SK-N-SH treated with all-trans-retinoic acid at 6 μM for 48 hours (cell line): ENCODE measurements around the gene CP.

ENCODE experiments used
- BACH2 ChIP-seq: fragments of 250-450 bp; sonication (Bioruptor Pico); IDR thresholded peaks from 2 replicates; pipeline ENCODE4 v1.9.0; 2021; ENCODE audit warnings: mild to moderate bottlenecking, borderline replicate concordance
- CSDC2 ChIP-seq: fragments of 250-450 bp; sonication (Bioruptor Pico); IDR thresholded peaks from 2 replicates; pipeline ENCODE4 v1.5.0; 2020; ENCODE audit warnings: mild to moderate bottlenecking, moderate library complexity
- TSHZ2 ChIP-seq: fragments of 250-450 bp; sonication (Bioruptor Pico); IDR thresholded peaks from 2 replicates; pipeline ENCODE4 v1.5.0; 2020; ENCODE audit warnings: mild to moderate bottlenecking, moderate library complexity
- ZFP3 ChIP-seq: fragments of 250-450 bp; sonication (Bioruptor Pico); IDR thresholded peaks from 2 replicates; pipeline ENCODE4 v1.5.0; 2020; ENCODE audit warnings: mild to moderate bottlenecking, moderate library complexity
- ZNF70 ChIP-seq: fragments of 450-650 bp; formaldehyde crosslinking; IDR thresholded peaks from 2 replicates; pipeline ENCODE4 v1.5.0; 2020; ENCODE audit warnings: mild to moderate bottlenecking, moderate library complexity
- TF ChIP-seq, protein P1 (sequence below): fragments of 250-450 bp; sonication (Bioruptor Pico); IDR thresholded peaks from 2 replicates; pipeline ENCODE4 v1.8.0; 2020; ENCODE audit warnings: mild to moderate bottlenecking, moderate library complexity, borderline replicate concordance
- TF ChIP-seq, protein P2 (sequence below): fragments of 250-450 bp; sonication (Bioruptor Pico); IDR thresholded peaks from 2 replicates; pipeline ENCODE4 v1.5.1; 2021; ENCODE audit warnings: mild to moderate bottlenecking, moderate library complexity

DNA sequence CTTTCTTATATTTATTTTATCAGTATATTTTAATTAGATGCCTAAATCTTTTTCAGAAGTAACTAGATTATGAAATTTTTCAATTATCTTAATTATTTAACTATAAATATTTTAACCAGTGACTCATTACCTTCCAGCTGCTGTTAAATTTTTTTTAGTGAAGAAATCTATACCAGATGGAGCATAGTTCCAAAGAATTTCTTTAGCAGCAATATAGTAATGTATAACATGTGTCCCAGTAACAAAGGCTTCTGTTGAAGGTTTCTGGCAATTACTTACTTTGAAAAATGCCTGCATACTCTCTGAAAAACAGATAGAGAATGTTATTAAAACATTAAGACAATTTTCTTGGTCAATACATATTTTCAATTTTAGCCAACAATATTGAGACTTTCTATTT lies 45.1 kb upstream of the CP start:
- TF ChIP-seq CSDC2 (no peak), BACH2 (CRISPR knock-in tag) (no peak), ZNF70 (CRISPR knock-in tag) (no peak), ZFP3 (CRISPR knock-in tag) (no peak), TSHZ2 (CRISPR knock-in tag) (no peak)
- TF ChIP-seq, protein P1, sequence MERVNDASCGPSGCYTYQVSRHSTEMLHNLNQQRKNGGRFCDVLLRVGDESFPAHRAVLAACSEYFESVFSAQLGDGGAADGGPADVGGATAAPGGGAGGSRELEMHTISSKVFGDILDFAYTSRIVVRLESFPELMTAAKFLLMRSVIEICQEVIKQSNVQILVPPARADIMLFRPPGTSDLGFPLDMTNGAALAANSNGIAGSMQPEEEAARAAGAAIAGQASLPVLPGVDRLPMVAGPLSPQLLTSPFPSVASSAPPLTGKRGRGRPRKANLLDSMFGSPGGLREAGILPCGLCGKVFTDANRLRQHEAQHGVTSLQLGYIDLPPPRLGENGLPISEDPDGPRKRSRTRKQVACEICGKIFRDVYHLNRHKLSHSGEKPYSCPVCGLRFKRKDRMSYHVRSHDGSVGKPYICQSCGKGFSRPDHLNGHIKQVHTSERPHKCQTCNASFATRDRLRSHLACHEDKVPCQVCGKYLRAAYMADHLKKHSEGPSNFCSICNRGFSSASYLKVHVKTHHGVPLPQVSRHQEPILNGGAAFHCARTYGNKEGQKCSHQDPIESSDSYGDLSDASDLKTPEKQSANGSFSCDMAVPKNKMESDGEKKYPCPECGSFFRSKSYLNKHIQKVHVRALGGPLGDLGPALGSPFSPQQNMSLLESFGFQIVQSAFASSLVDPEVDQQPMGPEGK (CRISPR knock-in tag), result no peak
- TF ChIP-seq, protein P2, sequence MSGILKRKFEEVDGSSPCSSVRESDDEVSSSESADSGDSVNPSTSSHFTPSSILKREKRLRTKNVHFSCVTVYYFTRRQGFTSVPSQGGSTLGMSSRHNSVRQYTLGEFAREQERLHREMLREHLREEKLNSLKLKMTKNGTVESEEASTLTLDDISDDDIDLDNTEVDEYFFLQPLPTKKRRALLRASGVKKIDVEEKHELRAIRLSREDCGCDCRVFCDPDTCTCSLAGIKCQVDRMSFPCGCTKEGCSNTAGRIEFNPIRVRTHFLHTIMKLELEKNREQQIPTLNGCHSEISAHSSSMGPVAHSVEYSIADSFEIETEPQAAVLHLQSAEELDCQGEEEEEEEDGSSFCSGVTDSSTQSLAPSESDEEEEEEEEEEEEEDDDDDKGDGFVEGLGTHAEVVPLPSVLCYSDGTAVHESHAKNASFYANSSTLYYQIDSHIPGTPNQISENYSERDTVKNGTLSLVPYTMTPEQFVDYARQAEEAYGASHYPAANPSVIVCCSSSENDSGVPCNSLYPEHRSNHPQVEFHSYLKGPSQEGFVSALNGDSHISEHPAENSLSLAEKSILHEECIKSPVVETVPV (CRISPR knock-in tag), result 0 out of 2 replicates have a peak, but pooled peaks have one; percentile 29
